ENCODE results near the gene OSBP.
A peak's percentile ranks its signal among the peaks of the same experiment; 100 is the strongest.

OSBP gene

DNA sequence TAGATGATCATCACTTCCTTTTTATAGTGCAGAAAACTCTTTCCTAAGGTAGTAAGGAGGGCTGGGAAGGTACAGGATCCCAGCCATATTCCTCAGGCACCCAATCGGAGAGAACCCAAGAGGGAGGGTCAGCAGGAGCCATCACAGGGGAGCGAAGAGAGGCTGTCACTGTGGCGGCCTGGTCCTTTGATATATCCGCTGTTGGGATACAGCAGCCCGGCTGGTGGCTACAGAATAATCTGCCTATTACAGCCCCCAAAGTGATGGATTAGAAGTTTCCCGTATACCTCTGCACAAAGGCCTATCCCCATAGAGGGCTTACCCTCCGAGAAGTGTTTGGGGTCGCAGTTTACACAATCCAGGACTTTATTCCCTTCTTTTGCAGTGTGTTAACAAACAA lies 55.7 kb downstream of the OSBP start:
- Histone ChIP-seq H3K4me2 (ENCODE audit: low read length) (peak overlapping the region; percentile 43), H3K9ac (ENCODE audit: low read length) (no peak overlapping the region), H2BK5ac (ENCODE audit: low read depth, low read length, poor library complexity) (no peak overlapping the region), H3K79me1 (ENCODE audit: low read length) (peaks cover 11% of the 10 kb centered on the region), H3K36me3 (ENCODE audit: control insufficient read depth in 1 of 2, insufficient read depth in 2 of 2, low read length in 2 of 2) (no peaks in the 10 kb centered on the region), H3K79me2 (ENCODE audit: control insufficient read depth, insufficient read depth, low read length, poor library complexity) (no peaks in the 10 kb centered on the region), H4K8ac (ENCODE audit: low read depth, low read length) (no peak overlapping the region), H3K18ac (ENCODE audit: low read length) (no peak overlapping the region), H2BK120ac (ENCODE audit: insufficient read depth, low read length, poor library complexity) (no peak overlapping the region), H3K23ac (ENCODE audit: low read length) (no peak overlapping the region), H4K12ac (ENCODE audit: low read depth, low read length) (no peak overlapping the region), H2AK5ac (ENCODE audit: low read length) (no peak overlapping the region), H4K91ac (ENCODE audit: low read depth, low read length) (no peak overlapping the region), H3K27me3 (ENCODE audit: insufficient read depth, low read length) (no peaks in the 10 kb centered on the region), H3K9me3 (ENCODE audit: insufficient read depth, low read depth, low read length) (no peaks in the 10 kb centered on the region), H3K4me3 (ENCODE audit: low read depth, low read length) (no peak overlapping the region), H3K14ac (ENCODE audit: low read length) (no peak overlapping the region), H2AFZ (ENCODE audit: insufficient read depth, low read length, poor library complexity) (no peak overlapping the region), H3K4me1 (ENCODE audit: control insufficient read depth in 1 of 2, insufficient read depth in 2 of 2, low read length in 2 of 2) (peaks cover 3% of the 10 kb centered on the region in 2 experiments), H3K27ac (ENCODE audit: low read depth, low read length) (no peak overlapping the region), H2BK12ac (ENCODE audit: low read length) (no peak overlapping the region), H3K4ac (ENCODE audit: low read depth, low read length) (no peak overlapping the region)
- WGBS (ENCODE audit: extremely low coverage, insufficient coverage, insufficient read length) = no CpG with 5 or more reads among the region's 8 CpGs
- no peak for DNase-seq

- Histone ChIP-seq H3K4me2 (ENCODE audit: low read length) (peak overlapping the region; percentile 38), H3K9me3 (ENCODE audit: insufficient read depth, low read depth, low read length) (no peaks in the 10 kb centered on the region), H4K91ac (ENCODE audit: low read depth, low read length) (no peak overlapping the region), H2BK120ac (ENCODE audit: insufficient read depth, low read length, poor library complexity) (no peak overlapping the region), H3K4me1 (ENCODE audit: control insufficient read depth in 1 of 2, insufficient read depth in 2 of 2, low read length in 2 of 2) (peaks cover 3% of the 10 kb centered on the region in 2 experiments), H2AK5ac (ENCODE audit: low read length) (no peak overlapping the region), H4K12ac (ENCODE audit: low read depth, low read length) (no peak overlapping the region), H2BK12ac (ENCODE audit: low read length) (no peak overlapping the region), H4K8ac (ENCODE audit: low read depth, low read length) (peak overlapping the region; percentile 1), H3K14ac (ENCODE audit: low read length) (no peak overlapping the region), H3K4ac (ENCODE audit: low read depth, low read length) (no peak overlapping the region), H3K18ac (ENCODE audit: low read length) (no peak overlapping the region), H3K4me3 (ENCODE audit: low read depth, low read length) (no peak overlapping the region), H3K27me3 (ENCODE audit: insufficient read depth, low read length) (no peaks in the 10 kb centered on the region), H3K23ac (ENCODE audit: low read length) (no peak overlapping the region), H3K27ac (ENCODE audit: low read depth, low read length) (no peak overlapping the region), H3K79me2 (ENCODE audit: control insufficient read depth, insufficient read depth, low read length, poor library complexity) (no peaks in the 10 kb centered on the region), H2BK5ac (ENCODE audit: low read depth, low read length, poor library complexity) (no peak overlapping the region), H3K36me3 (ENCODE audit: control insufficient read depth in 1 of 2, insufficient read depth in 2 of 2, low read length in 2 of 2) (no peaks in the 10 kb centered on the region), H2AFZ (ENCODE audit: insufficient read depth, low read length, poor library complexity) (no peak overlapping the region), H3K9ac (ENCODE audit: low read length) (no peak overlapping the region), H3K79me1 (ENCODE audit: low read length) (peaks cover 11% of the 10 kb centered on the region)
- DNase-seq = no peak
- WGBS (ENCODE audit: extremely low coverage, insufficient coverage, insufficient read length) = no CpG with 5 or more reads among the region's 7 CpGs
Measured at GRCh38 chr11:59558270-59558643, 57.3 kb downstream of the OSBP start.

GRCh38 chr11:59556917-59557348 lies 58.6 kb downstream of the OSBP start:
- H2AK5ac ChIP-seq (ENCODE audit: low read length) = no peak overlapping the region
- H3K4me2 ChIP-seq (ENCODE audit: low read length) = peak overlapping the region; percentile 74
- no peak overlapping the region for H4K12ac ChIP-seq (ENCODE audit: low read depth, low read length)
- no peaks in the 10 kb centered on the region for H3K79me2 ChIP-seq (ENCODE audit: control insufficient read depth, insufficient read depth, low read length, poor library complexity)
- H3K9ac ChIP-seq (ENCODE audit: low read length) = no peak overlapping the region
- DNase-seq = no peak
- no peak overlapping the region for H3K18ac ChIP-seq (ENCODE audit: low read length)
- no CpG with 5 or more reads among the region's 13 CpGs for WGBS (ENCODE audit: extremely low coverage, insufficient coverage, insufficient read length)
- no peak overlapping the region for H3K4ac ChIP-seq (ENCODE audit: low read depth, low read length)
- no peaks in the 10 kb centered on the region for H3K9me3 ChIP-seq (ENCODE audit: insufficient read depth, low read depth, low read length)
- H4K8ac ChIP-seq (ENCODE audit: low read depth, low read length) = peak overlapping the region; percentile 34
- H2AFZ ChIP-seq (ENCODE audit: insufficient read depth, low read length, poor library complexity) = peak overlapping the region; percentile 30
- no peak overlapping the region for H3K14ac ChIP-seq (ENCODE audit: low read length)
- peak overlapping the region; percentile 27 for H4K91ac ChIP-seq (ENCODE audit: low read depth, low read length)
- no peak overlapping the region for H2BK12ac ChIP-seq (ENCODE audit: low read length)
- H2BK5ac ChIP-seq (ENCODE audit: low read depth, low read length, poor library complexity) = no peak overlapping the region
- no peaks in the 10 kb centered on the region for H3K36me3 ChIP-seq (ENCODE audit: control insufficient read depth in 1 of 2, insufficient read depth in 2 of 2, low read length in 2 of 2)
- no peaks in the 10 kb centered on the region for H3K27me3 ChIP-seq (ENCODE audit: insufficient read depth, low read length)
- peaks cover 11% of the 10 kb centered on the region for H3K79me1 ChIP-seq (ENCODE audit: low read length)
- H3K4me3 ChIP-seq (ENCODE audit: low read depth, low read length) = no peak overlapping the region
- H2BK120ac ChIP-seq (ENCODE audit: insufficient read depth, low read length, poor library complexity) = peak overlapping the region; percentile 65
- no peak overlapping the region for H3K23ac ChIP-seq (ENCODE audit: low read length)
- peaks cover 0 to 5% of the 10 kb centered on the region in 2 experiments for H3K4me1 ChIP-seq (ENCODE audit: control insufficient read depth in 1 of 2, insufficient read depth in 2 of 2, low read length in 2 of 2)
- H3K27ac ChIP-seq (ENCODE audit: low read depth, low read length) = no peak overlapping the region

DNA sequence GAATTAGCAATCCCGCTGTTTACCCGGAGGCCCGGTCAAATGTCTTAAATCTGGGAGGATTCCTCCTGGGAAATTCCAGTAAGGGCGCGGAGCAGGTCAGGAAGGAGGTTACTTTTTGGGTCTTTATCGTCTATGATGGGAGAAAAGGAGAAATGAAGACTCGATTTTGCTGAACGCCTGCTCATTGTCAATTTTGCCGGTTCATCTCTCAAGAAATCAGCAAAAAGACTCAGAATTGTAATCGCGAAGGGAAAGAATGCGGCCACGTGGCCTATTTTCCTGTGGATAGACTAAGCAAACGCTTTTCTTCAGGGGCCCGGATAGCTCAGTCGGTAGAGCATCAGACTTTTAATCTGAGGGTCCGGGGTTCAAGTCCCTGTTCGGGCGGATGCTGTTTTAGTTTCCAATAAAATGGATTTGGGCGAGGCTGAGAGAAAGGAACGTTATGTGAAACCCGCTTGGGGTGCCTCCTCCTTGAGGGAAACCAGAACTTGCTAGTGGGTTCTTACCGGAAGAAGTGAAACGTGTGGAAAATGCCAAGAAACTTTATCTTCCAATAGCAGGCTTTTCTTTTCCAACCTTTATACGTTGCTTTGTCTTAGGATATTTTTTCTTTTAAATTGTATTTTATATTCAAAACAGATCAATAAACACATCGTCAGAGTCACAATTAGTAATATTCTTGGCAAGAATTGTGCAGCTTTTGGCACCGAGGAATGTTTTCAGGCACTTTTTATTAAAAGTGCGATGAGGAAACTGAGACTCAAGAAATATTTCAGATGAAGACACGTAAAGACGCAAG lies 59.3 kb downstream of the OSBP start:
- peak overlapping the region; percentile 43 for H2AFZ ChIP-seq (ENCODE audit: insufficient read depth, low read length, poor library complexity)
- no peak overlapping the region for H3K14ac ChIP-seq (ENCODE audit: low read length)
- H3K79me1 ChIP-seq (ENCODE audit: low read length) = peaks cover 11% of the 10 kb centered on the region
- no peak overlapping the region for H4K12ac ChIP-seq (ENCODE audit: low read depth, low read length)
- peak overlapping the region; percentile 11 for H3K4me3 ChIP-seq (ENCODE audit: low read depth, low read length)
- no peak overlapping the region for H3K4ac ChIP-seq (ENCODE audit: low read depth, low read length)
- H3K27ac ChIP-seq (ENCODE audit: low read depth, low read length) = no peak overlapping the region
- H3K9me3 ChIP-seq (ENCODE audit: insufficient read depth, low read depth, low read length) = no peaks in the 10 kb centered on the region
- peak overlapping the region; percentile 41 for H3K9ac ChIP-seq (ENCODE audit: low read length)
- H2BK5ac ChIP-seq (ENCODE audit: low read depth, low read length, poor library complexity) = no peak overlapping the region
- H3K23ac ChIP-seq (ENCODE audit: low read length) = no peak overlapping the region
- H3K27me3 ChIP-seq (ENCODE audit: insufficient read depth, low read length) = no peaks in the 10 kb centered on the region
- H3K36me3 ChIP-seq (ENCODE audit: control insufficient read depth in 1 of 2, insufficient read depth in 2 of 2, low read length in 2 of 2) = no peaks in the 10 kb centered on the region
- no peak overlapping the region for H3K18ac ChIP-seq (ENCODE audit: low read length)
- H4K91ac ChIP-seq (ENCODE audit: low read depth, low read length) = peak overlapping the region; percentile 45
- H2BK120ac ChIP-seq (ENCODE audit: insufficient read depth, low read length, poor library complexity) = no peak overlapping the region
- WGBS (ENCODE audit: extremely low coverage, insufficient coverage, insufficient read length) = no CpG with 5 or more reads among the region's 30 CpGs
- H3K4me1 ChIP-seq (ENCODE audit: control insufficient read depth in 1 of 2, insufficient read depth in 2 of 2, low read length in 2 of 2) = peaks cover 0 to 5% of the 10 kb centered on the region in 2 experiments
- H2BK12ac ChIP-seq (ENCODE audit: low read length) = no peak overlapping the region
- no peak overlapping the region for H2AK5ac ChIP-seq (ENCODE audit: low read length)
- peak in 1 of 2 donors; percentile 73 for DNase-seq
- peak overlapping the region; percentile 74 for H4K8ac ChIP-seq (ENCODE audit: low read depth, low read length)
- no peaks in the 10 kb centered on the region for H3K79me2 ChIP-seq (ENCODE audit: control insufficient read depth, insufficient read depth, low read length, poor library complexity)
- peak overlapping the region; percentile 74 for H3K4me2 ChIP-seq (ENCODE audit: low read length)
